Spleen (tissue), 11 donors: ENCODE measurements around the gene IL3RA. TPM values are rescaled to one million over a fixed set of nuclear protein-coding genes. Genes with fewer than 3 reads are reported as not detected.
"Not testable (repeated sequence)": the region's sequence is repeated elsewhere in the genome, so short reads cannot be mapped to it uniquely, and the experiment has no call there.

Source experiments
- DNase-seq: peaks from one replicate; pipeline ENCODE4 v3.0.0-alpha.2; 2020
- H3K27ac ChIP-seq, 8 donors: fragments of 200-600 bp; sonication (generic) in 7 of 8; 1 replicate in 4 of 8; 2 replicates in 4 of 8; pipeline versions ENCODE4 v1.5.0 to v1.8.0; 2016 to 2021; ENCODE audit warnings: inconsistent platforms in 4 of 8, mild to moderate bottlenecking in 4 of 8, moderate library complexity in 1 of 8
- H3K27me3 ChIP-seq, 7 donors: fragments of 200-600 bp; sonication (generic) in 6 of 7; replicated peaks in 1 of 7; 1 replicate in 4 of 7; 2 replicates in 3 of 7; pipeline versions ENCODE4 v1.5.0 to v1.8.0; 2016 to 2021; ENCODE audit warnings: inconsistent platforms in 3 of 7, mild to moderate bottlenecking in 1 of 7
- H3K36me3 ChIP-seq, 6 donors: fragments of 200-600 bp; sonication (generic) in 5 of 6; 1 replicate in 4 of 6; 2 replicates in 2 of 6; pipeline versions ENCODE4 v1.5.0 to v1.8.0; 2016 to 2021; ENCODE audit warnings: inconsistent platforms in 2 of 6
- H3K4me1 ChIP-seq, 6 donors: fragments of 200-600 bp; sonication (generic) in 5 of 6; 1 replicate in 3 of 6; 2 replicates in 3 of 6; pipeline versions ENCODE4 v1.5.0 to v1.8.0; 2016 to 2021; ENCODE audit warnings: inconsistent platforms in 3 of 6
- H3K4me3 ChIP-seq, 8 donors: fragments of 200-600 bp; sonication (generic) in 7 of 8; 1 replicate in 4 of 8; 2 replicates in 4 of 8; pipeline versions ENCODE4 v1.5.0 to v1.8.0; 2016 to 2021; ENCODE audit warnings: inconsistent platforms in 4 of 8, mild to moderate bottlenecking in 4 of 8, moderate library complexity in 2 of 8
- H3K9me3 ChIP-seq, 8 donors: fragments of 200-600 bp; sonication (generic) in 7 of 8; 1 replicate in 4 of 8; 2 replicates in 4 of 8; pipeline versions ENCODE4 v1.5.0 to v1.8.0; 2016 to 2021; ENCODE audit warnings: inconsistent platforms in 4 of 8
- CTCF ChIP-seq, 11 experiments: fragments of 200-600 bp in 7 of 11; fragments of 450-650 bp in 4 of 11; sonication (generic) in 4 of 11; IDR thresholded peaks in 8 of 11; conservative IDR thresholded peaks in 3 of 11; 1 replicate in 7 of 11; 2 replicates in 4 of 11; pipeline versions ENCODE4 v1.4.0 to v1.8.0; 2016 to 2021; ENCODE audit warnings: antibody characterized with exemption in 11 of 11, inconsistent platforms in 4 of 11, mild to moderate bottlenecking in 1 of 11
- POLR2A ChIP-seq, 3 donors: fragments of 450-650 bp; IDR thresholded peaks; one replicate each; pipeline ENCODE4 v1.5.1; 2017; ENCODE audit warnings: antibody characterized with exemption in 3 of 3, mild to moderate bottlenecking in 1 of 3
- POLR2AphosphoS5 ChIP-seq, 3 donors: sonication (generic); formaldehyde crosslinking; IDR thresholded peaks; one replicate each; pipeline ENCODE4 v1.5.1; 2017; ENCODE audit warnings: antibody characterized with exemption in 3 of 3
- WGBS, 5 donors: extraction: QIAGEN DNeasy Blood & Tissue Kit in 3 of 5; methylation state at CpG; one replicate each; pipeline versions ENCODE4 v1.1.5 to v1.1.7; 2013 to 2018; 5-methylcytosine and 5-hydroxymethylcytosine counted together
- intact Hi-C: fragments of 100-400 bp; cut with DNase I; formaldehyde crosslinking; loops from one replicate; pipeline ENCODE4 v1.15.0; 2023; ENCODE audit warnings: low total_unique reads
- polyA plus RNA-seq, 3 donors: library from polyadenylated mRNA; stranded (reverse); fragments of 200-250 nt; gene quantifications; one replicate each; pipeline ENCODE4 v1.2.1, GENCODE V29; 2013
- total RNA-seq, 7 donors: library from RNA; depleted of rRNA in 3 of 7; stranded (reverse); fragments of >200 nt in 3 of 7; fragmentation: NEBNext Ultra II Directional in 4 of 7; extraction: Animal tissue kit (Norgen Biotek cat#: 25700) in 4 of 7; gene quantifications; one replicate each; pipeline versions ENCODE4 v1.1.0 to v1.2.1, GENCODE V29; 2016 to 2021
- donor health status: healthy with polysubstance abuse.
- donor health status: DM: no; HTN: no; CAD: no; lungs with moderate emphysema.
- donor health status: DM: no; HTN: no; CAD: no.
- donor health status: Bipolar disorder and iron deficiency.
- donor health status: healthy.
- donor health status: DM: no; HTN: no; CAD: no.
- donor health status: DM: yes; HTN: yes; CAD: no.

IL3RA gene
- total and polyA plus RNA-seq, 10 donors, result 2.4 to 11.2 (median 7.0) TPM

- no peak for TF ChIP-seq CTCF (IDR thresholded peaks at IDR 0.05 in 8 of 11, conservative IDR thresholded peaks at IDR 0.05 in 3 of 11)
- no peak for TF ChIP-seq POLR2AphosphoS5 (IDR thresholded peaks at IDR 0.05)
- no peak for TF ChIP-seq POLR2A (IDR thresholded peaks at IDR 0.05)
- H3K27ac ChIP-seq, result no peak overlapping the region
- no peak for DNase-seq
- no peaks in the 10 kb centered on the region for H3K27me3 ChIP-seq
- H3K4me3 ChIP-seq, result no peak overlapping the region
- intact Hi-C loops, result no loop called here
- peaks cover 0 to 50% (median 19%) of the 10 kb centered on the region in 6 donors for H3K36me3 ChIP-seq
- peaks cover 0 to 17% (median 13%) of the 10 kb centered on the region in 8 donors for H3K9me3 ChIP-seq
- WGBS, 5 donors, result 83 to 94% (median 92%) methylated on average over 4 of the region's 4 CpGs
- H3K4me1 ChIP-seq, result peaks cover 0 to 7% (median 0%) of the 10 kb centered on the region in 6 donors
These were observed 22.9 kb downstream of the IL3RA start for GRCh38 chrX:1359477-1359873.

GRCh38 chrX:1360171-1360570, 23.6 kb downstream of the IL3RA start:
- Histone ChIP-seq H3K36me3 (peaks cover 0 to 55% (median 19%) of the 10 kb centered on the region in 6 donors), H3K4me3 (no peak overlapping the region), H3K27ac (no peak overlapping the region), H3K4me1 (peaks cover 0 to 7% (median 0%) of the 10 kb centered on the region in 6 donors), H3K9me3 (peaks cover 0 to 17% (median 13%) of the 10 kb centered on the region in 8 donors), H3K27me3 (no peaks in the 10 kb centered on the region)
- TF ChIP-seq CTCF (IDR thresholded peaks at IDR 0.05 in 8 of 11, conservative IDR thresholded peaks at IDR 0.05 in 3 of 11) (no peak), POLR2AphosphoS5 (IDR thresholded peaks at IDR 0.05) (no peak)
- WGBS, 5 donors, result 82 to 98% (median 93%) methylated on average over 2 of the region's 2 CpGs
- intact Hi-C loops, result no loop called here
- DNase-seq, result no peak

- intact Hi-C loops, result no loop called here
- no peak overlapping the region for H3K4me3 ChIP-seq
- no peaks in the 10 kb centered on the region for H3K4me1 ChIP-seq
- peaks cover 0 to 55% (median 19%) of the 10 kb centered on the region in 6 donors for H3K36me3 ChIP-seq
- no peaks in the 10 kb centered on the region for H3K27me3 ChIP-seq
- no peak for DNase-seq
- TF ChIP-seq POLR2AphosphoS5 (IDR thresholded peaks at IDR 0.05), result no peak
- no peak for TF ChIP-seq POLR2A (IDR thresholded peaks at IDR 0.05)
- TF ChIP-seq CTCF (IDR thresholded peaks at IDR 0.05 in 8 of 11, conservative IDR thresholded peaks at IDR 0.05 in 3 of 11), result no peak
- no peak overlapping the region for H3K27ac ChIP-seq
- peaks cover 0 to 17% (median 13%) of the 10 kb centered on the region in 8 donors for H3K9me3 ChIP-seq
- WGBS, 5 donors, result 82 to 85% (median 84%) methylated on average over 12 of the region's 12 CpGs
These were observed 24.7 kb downstream of the IL3RA start for GRCh38 chrX:1361275-1361674.

- H3K4me3 ChIP-seq, result no peak overlapping the region
- TF ChIP-seq POLR2A (IDR thresholded peaks at IDR 0.05) (no peak), CTCF (IDR thresholded peaks at IDR 0.05 in 8 of 11, conservative IDR thresholded peaks at IDR 0.05 in 3 of 11) (no peak), POLR2AphosphoS5 (IDR thresholded peaks at IDR 0.05) (no peak)
- 85 to 98% (median 94%) methylated on average over 2 of the region's 2 CpGs for WGBS, 5 donors
- no peak overlapping the region for H3K27ac ChIP-seq
- H3K9me3 ChIP-seq, result peaks cover 0 to 17% (median 13%) of the 10 kb centered on the region in 8 donors
- no peaks in the 10 kb centered on the region for H3K4me1 ChIP-seq
- H3K27me3 ChIP-seq, result no peaks in the 10 kb centered on the region
- DNase-seq, result no peak
- intact Hi-C loops, result no loop called here
- H3K36me3 ChIP-seq, result peaks cover 0 to 55% (median 19%) of the 10 kb centered on the region in 6 donors
These were observed 25.3 kb downstream of the IL3RA start for GRCh38 chrX:1361910-1362309.

GRCh38 chrX:1366363-1366762, 29.8 kb downstream of the IL3RA start:
- intact Hi-C loops, H3K4me3 ChIP-seq, H3K27me3 ChIP-seq, H3K27ac ChIP-seq, H3K9me3 ChIP-seq, DNase-seq, H3K4me1 ChIP-seq: not testable (repeated sequence)
- 94 to 100% (median 98%) methylated on average over 10 to 62 of the region's 63 CpGs; no CpG with 5 or more reads in 1 of the 5 donors for WGBS, 5 donors
- peaks cover 0 to 40% (median 8%) of the 10 kb centered on the region in 6 donors for H3K36me3 ChIP-seq
